Ishikawa (cell line): ENCODE measurements around the gene TXNDC16.

Experiments
- EP300 ChIP-seq: IDR thresholded peaks from 2 replicates; pipeline ENCODE4 v1.6.1; 2012; ENCODE audit warnings: borderline replicate concordance
- NFIC ChIP-seq: IDR thresholded peaks from 2 replicates; pipeline ENCODE4 v1.6.1; 2012
- REST ChIP-seq: IDR thresholded peaks from 2 replicates; pipeline ENCODE4 v1.6.1; 2012; ENCODE audit warnings: low read depth, mild to moderate bottlenecking
- TCF12 ChIP-seq: IDR thresholded peaks from 2 replicates; pipeline ENCODE4 v1.6.1; 2012; ENCODE audit warnings: low read depth

- TF ChIP-seq EP300, result no peak
- TF ChIP-seq NFIC, result no peak
- TF ChIP-seq REST, result no peak
- no peak for TF ChIP-seq TCF12
Observed at GRCh38 chr14:52397844-52398243, 154.5 kb downstream of the TXNDC16 start.
